GM12874 (cell line): ENCODE data around the gene BMF.

ENCODE experiments used
- CTCF ChIP-seq: IDR thresholded peaks from 2 replicates; pipeline ENCODE4 v1.5.1; 2011; ENCODE audit warnings: low read depth, mild to moderate bottlenecking, control low read depth, low read length, moderate library complexity; ENCODE audit not compliant: insufficient read depth

The BMF gene

DNA sequence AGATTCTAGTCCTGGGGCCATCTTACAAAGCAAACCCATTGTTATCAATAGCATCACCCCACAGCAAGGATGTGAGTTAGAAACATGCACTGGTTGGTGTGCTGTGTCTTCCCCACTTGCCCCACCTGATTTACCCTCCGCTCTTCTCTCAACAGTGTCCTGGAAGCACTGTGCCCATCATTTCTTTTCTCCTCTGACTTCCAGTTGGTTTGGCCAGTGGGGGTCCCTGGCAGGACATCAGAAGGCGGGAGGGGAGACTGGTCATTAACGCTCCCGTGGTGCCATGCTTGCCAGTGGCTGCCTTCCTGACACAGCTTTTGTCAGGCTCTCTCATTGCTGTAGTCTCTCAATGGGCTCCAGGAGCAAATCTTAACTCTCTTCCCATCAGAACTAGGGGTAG, 40.7 kb upstream of the BMF start:
- TF ChIP-seq CTCF = no peak

- TF ChIP-seq CTCF = no peak
These were observed 37.4 kb upstream of the BMF start for GRCh38 chr15:40146037-40146436.

DNA sequence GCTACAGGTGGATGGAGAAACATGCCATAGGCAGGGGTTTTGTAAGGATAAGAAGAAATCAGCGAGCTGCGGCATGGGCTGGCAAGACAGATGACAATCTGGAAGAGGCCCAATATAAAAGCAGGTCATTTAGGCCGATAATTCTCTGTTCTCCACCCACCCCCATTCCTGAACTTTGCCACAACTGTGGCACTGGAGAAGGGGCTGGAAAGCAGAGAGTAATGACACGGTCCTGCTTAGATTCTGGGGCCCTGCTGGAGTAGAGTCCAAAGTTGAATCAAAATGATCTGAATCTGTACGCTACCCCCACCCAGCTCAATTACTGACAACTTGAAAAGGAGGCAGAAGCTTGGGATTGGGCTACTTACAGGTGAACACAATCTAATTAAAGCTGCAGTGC, 33.7 kb upstream of the BMF start:
- TF ChIP-seq CTCF = no peak

- no peak for TF ChIP-seq CTCF
These were observed 28.9 kb upstream of the BMF start for GRCh38 chr15:40137303-40138200.

DNA sequence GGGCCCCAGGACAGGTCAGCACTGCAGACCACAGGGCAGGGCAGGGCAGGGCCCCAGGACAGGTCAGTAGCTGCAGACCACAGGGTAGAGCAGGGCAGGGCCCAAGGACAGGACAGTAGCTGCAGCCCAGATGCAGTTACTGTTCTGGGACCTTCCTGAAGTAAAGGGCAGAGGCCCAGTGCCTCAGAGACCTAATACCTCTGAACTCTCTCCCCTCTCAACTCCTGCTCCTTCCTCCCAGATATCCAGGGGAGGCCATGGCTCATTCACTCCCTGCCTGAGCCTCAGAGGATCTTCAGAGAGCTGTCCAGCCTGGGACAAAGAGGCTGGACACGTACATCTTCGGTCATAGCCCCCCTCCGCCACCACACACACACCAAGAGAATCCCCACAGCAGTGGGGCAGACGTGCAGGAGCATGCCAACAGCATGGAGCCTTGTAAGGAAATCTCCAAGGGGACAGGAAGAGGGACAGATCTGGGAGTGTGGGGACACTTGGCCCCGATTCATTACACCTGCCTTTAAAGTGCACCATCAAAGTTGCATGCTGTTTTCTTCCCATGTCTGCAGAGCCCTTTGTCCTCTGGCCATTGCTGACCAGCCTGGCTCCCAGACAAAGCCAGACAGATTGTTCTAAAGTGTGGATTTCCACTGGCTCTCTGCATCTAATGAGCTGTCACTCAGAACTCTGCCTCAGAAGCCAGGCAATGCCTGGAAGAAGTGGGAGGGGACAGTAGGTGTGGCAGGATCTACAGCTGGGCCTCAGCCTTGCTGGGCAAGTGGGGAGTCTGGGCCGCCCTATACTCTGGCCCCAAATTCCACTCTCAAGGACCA, 28.0 kb upstream of the BMF start:
- no peak for TF ChIP-seq CTCF

GRCh38 chr15:40134885-40135284, 26.2 kb upstream of the BMF start:
- no peak for TF ChIP-seq CTCF

DNA sequence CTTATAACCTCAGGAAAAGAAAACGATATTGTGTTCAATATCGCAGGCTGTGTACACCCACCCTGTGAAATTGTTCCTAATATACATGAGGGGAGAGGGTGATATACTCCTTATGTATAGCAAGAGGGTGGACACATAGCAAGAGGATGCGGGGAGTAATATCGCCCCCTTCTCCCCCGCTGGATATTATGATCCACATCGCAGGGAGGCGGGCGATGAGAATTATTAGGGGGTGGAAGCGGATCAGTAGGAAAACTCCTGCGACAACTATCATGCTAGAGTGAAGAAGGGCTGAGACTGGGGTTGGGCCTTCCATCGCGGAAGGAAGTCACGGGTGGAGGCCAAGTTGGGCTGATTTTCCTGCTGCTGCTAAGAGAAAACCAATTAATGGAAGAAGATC, 24.9 kb upstream of the BMF start:
- TF ChIP-seq CTCF = no peak
